Esophagus muscularis mucosa (tissue), 4 donors: ENCODE results near the gene ITGA5. TPM values are rescaled to one million over a fixed set of nuclear protein-coding genes. Genes with fewer than 3 reads are reported as not detected.
A peak's percentile ranks its signal among the peaks of the same experiment; 100 is the strongest.

Source experiments
- DNase-seq: peaks from one replicate; pipeline ENCODE4 v3.0.0-alpha.2; 2017; ENCODE audit errors: extremely low spot score
- H3K27ac ChIP-seq, 4 donors: fragments of 200-600 bp; sonication (generic); replicated peaks in 1 of 4; 1 replicate in 3 of 4; 2 replicates in 1 of 4; pipeline ENCODE4 v1.5.1; 2016 to 2019; ENCODE audit warnings: mild to moderate bottlenecking in 1 of 4
- H3K27me3 ChIP-seq, 4 donors: fragments of 200-600 bp; sonication (generic); one replicate each; pipeline versions ENCODE4 v1.5.1 to v1.6.0; 2016 to 2019
- H3K36me3 ChIP-seq, 4 donors: fragments of 200-600 bp; sonication (generic); one replicate each; pipeline ENCODE4 v1.5.1; 2016 to 2019
- H3K4me1 ChIP-seq, 4 donors: fragments of 200-600 bp; sonication (generic); one replicate each; pipeline ENCODE4 v1.5.1; 2016 to 2019
- H3K4me3 ChIP-seq, 4 donors: fragments of 200-600 bp; sonication (generic); 1 replicate in 2 of 4; 2 replicates in 2 of 4; pipeline ENCODE4 v1.5.1; 2016 to 2019; ENCODE audit warnings: mild to moderate bottlenecking in 4 of 4, moderate library complexity in 1 of 4
- H3K9me3 ChIP-seq, 4 donors: fragments of 200-600 bp; sonication (generic); 1 replicate in 3 of 4; 2 replicates in 1 of 4; pipeline ENCODE4 v1.5.1; 2016 to 2019
- CTCF ChIP-seq, 3 experiments: fragments of 200-600 bp in 2 of 3; fragments of 450-650 bp in 1 of 3; sonication (generic) in 2 of 3; IDR thresholded peaks; one replicate each; pipeline ENCODE4 v1.5.1; 2017 to 2019; ENCODE audit warnings: antibody characterized with exemption in 3 of 3, mild to moderate bottlenecking in 2 of 3, moderate library complexity in 1 of 3
- EP300 ChIP-seq: sonication (generic); formaldehyde crosslinking; IDR thresholded peaks from one replicate; pipeline ENCODE4 v1.6.1; 2017; ENCODE audit warnings: antibody characterized with exemption
- POLR2A ChIP-seq: fragments of 450-650 bp; IDR thresholded peaks from one replicate; pipeline ENCODE4 v1.6.1; 2017; ENCODE audit warnings: antibody characterized with exemption, moderate library complexity, mild to moderate bottlenecking, low read depth
- POLR2AphosphoS5 ChIP-seq, 2 donors: sonication (generic); formaldehyde crosslinking; IDR thresholded peaks; one replicate each; pipeline ENCODE4 v1.6.1; 2017; ENCODE audit warnings: antibody characterized with exemption in 2 of 2
- WGBS: methylation state at CpG from one replicate; pipeline ENCODE4 v1.1.5; 2018; 5-methylcytosine and 5-hydroxymethylcytosine counted together
- intact Hi-C: fragments of 100-400 bp; cut with DNase I; formaldehyde crosslinking; loops from one replicate; pipeline ENCODE4 v1.15.1; 2023
- total RNA-seq, 4 donors: library from RNA; depleted of rRNA; stranded (reverse); fragments of >200 nt; gene quantifications; one replicate each; pipeline versions ENCODE4 v1.1.0 to v1.2.1, GENCODE V29; 2016

The ITGA5 gene
- total RNA-seq, 4 donors from 2014 or later, result 264 to 785 (median 602) TPM

- Histone ChIP-seq H3K4me3 (peak within 1 kb of the TSS in 1 of 4 donors; percentile 5), H3K27ac (peak within 1 kb of the TSS; percentile 37 to 58 (median 49)), H3K9me3 (no peaks in the 10 kb centered on the region), H3K36me3 (no peaks in the 10 kb centered on the region), H3K27me3 (no peaks in the 10 kb centered on the region), H3K4me1 (peaks cover 7 to 20% (median 12%) of the 10 kb centered on the region in 4 donors)
- TF ChIP-seq CTCF (IDR thresholded peaks at IDR 0.05), result no peak
- TF ChIP-seq EP300, result no peak
- TF ChIP-seq POLR2AphosphoS5 (IDR thresholded peaks at IDR 0.05), result no peak
- TF ChIP-seq POLR2A, result no peak
- intact Hi-C loops, result no loop called here
- 64% methylated on average over 1 of the region's 1 CpG for WGBS
- DNase-seq, result no peak
Observed at GRCh38 chr12:54384591-54385041, 34.5 kb downstream of the ITGA5 start, which contains the start of gene ZNF385A. Gene ZNF385A (minus strand): TSS chr12:54384733. CDS start chr12:54384514, 219 bp downstream.

GRCh38 chr12:54383041-54383609 lies 35.9 kb downstream of the ITGA5 start:
- no peak for DNase-seq
- WGBS, result 78% methylated on average over 3 of the region's 3 CpGs
- no peaks in the 10 kb centered on the region for H3K27me3 ChIP-seq

GRCh38 chr12:54381136-54381535 lies 37.9 kb downstream of the ITGA5 start:
- H3K9me3 ChIP-seq, result no peaks in the 10 kb centered on the region
- TF ChIP-seq POLR2AphosphoS5 (IDR thresholded peaks at IDR 0.05), result no peak
- no peak for TF ChIP-seq EP300
- TF ChIP-seq POLR2A, result no peak
- TF ChIP-seq CTCF (IDR thresholded peaks at IDR 0.05), result no peak
- no peak overlapping the region for H3K4me3 ChIP-seq
- intact Hi-C loops, result no loop called here
- H3K27ac ChIP-seq, result no peak overlapping the region
- peaks cover 20 to 46% (median 37%) of the 10 kb centered on the region in 4 donors for H3K4me1 ChIP-seq
- H3K36me3 ChIP-seq, result no peaks in the 10 kb centered on the region
- no peaks in the 10 kb centered on the region for H3K27me3 ChIP-seq
- DNase-seq, result no peak
- 91% methylated on average over 4 of the region's 4 CpGs for WGBS

More at GRCh38 chr12:54383041-54383609, 35.9 kb downstream of the ITGA5 start:
- Histone ChIP-seq H3K4me1 (peaks cover 17 to 34% (median 25%) of the 10 kb centered on the region in 4 donors), H3K36me3 (no peaks in the 10 kb centered on the region), H3K4me3 (no peak overlapping the region), H3K27ac (no peak overlapping the region), H3K9me3 (no peaks in the 10 kb centered on the region)
- TF ChIP-seq CTCF (IDR thresholded peaks at IDR 0.05), result no peak
- TF ChIP-seq EP300, result no peak
- TF ChIP-seq POLR2A, result no peak
- TF ChIP-seq POLR2AphosphoS5 (IDR thresholded peaks at IDR 0.05), result no peak
- intact Hi-C loops, result no loop called here

GRCh38 chr12:54379398-54380201 lies 39.5 kb downstream of the ITGA5 start:
- Histone ChIP-seq H3K4me1 (peaks cover 26 to 50% (median 42%) of the 10 kb centered on the region in 4 donors), H3K27ac (peak overlapping the region; percentile 83 to 86 (median 84)), H3K4me3 (peak overlapping the region; percentile 59 to 74 (median 62)), H3K36me3 (no peaks in the 10 kb centered on the region), H3K9me3 (no peaks in the 10 kb centered on the region), H3K27me3 (no peaks in the 10 kb centered on the region)
- TF ChIP-seq CTCF (IDR thresholded peaks at IDR 0.05), result peak in 2 of 3 experiments; percentile 100
- TF ChIP-seq POLR2A, result no peak
- no peak for TF ChIP-seq EP300
- TF ChIP-seq POLR2AphosphoS5 (IDR thresholded peaks at IDR 0.05), result peak; percentile 43 to 77
- DNase-seq, result peak; percentile 96
- intact Hi-C loops, result no loop called here
- WGBS, result 9% methylated on average over 18 of the region's 19 CpGs
